CD4-positive, alpha-beta T cell (primary cell): ENCODE measurements around the gene EPG5. TPM values are rescaled to one million over a fixed set of nuclear protein-coding genes. Genes with fewer than 3 reads are reported as not detected.
A peak's percentile ranks its signal among the peaks of the same experiment; 100 is the strongest.

Experiments used
- ATAC-seq: fragments of 200-7000 bp; cut with Tn5 transposase; one replicate; pipeline ENCODE4 v1.10.0; 2022; ENCODE audit warnings: mild to moderate bottlenecking; ENCODE audit not compliant: poor library complexity
- CTCF ChIA-PET: fragments of 350-600 bp; sonication (Branson Sonifier 250); formaldehyde crosslinking; loops from one replicate; lab custom pipeline; 2021; ENCODE audit warnings: antibody characterized with exemption, inconsistent platforms; lab: Charles Lee
- POLR2A ChIA-PET: fragments of 350-600 bp; sonication (Branson Sonifier 250); formaldehyde crosslinking; loops from one replicate; lab custom pipeline; 2021; ENCODE audit warnings: antibody characterized with exemption, inconsistent platforms; lab: Charles Lee
- DNase-seq, 14 experiments: peaks; one replicate each; pipeline ENCODE4 v3.0.0-alpha.2; 2013 to 2020; ENCODE audit warnings: mixed read lengths in 2 of 14
- H3K27ac ChIP-seq, 2 donors: one replicate each; pipeline versions ENCODE4 v1.5.1 to v1.7.0; 2013; ENCODE audit warnings: low read length in 2 of 2, low read depth in 1 of 2, mild to moderate bottlenecking in 1 of 2
- H3K27me3 ChIP-seq, 2 experiments: 1 replicate in 1 of 2; 2 replicates in 1 of 2; pipeline versions ENCODE4 v1.6.1 to v1.7.0; 2013; ENCODE audit warnings: low read length in 2 of 2, control low read depth in 1 of 2, mild to moderate bottlenecking in 1 of 2, moderate library complexity in 1 of 2; ENCODE audit not compliant: insufficient read depth in 2 of 2, control insufficient read depth in 1 of 2
- H3K36me3 ChIP-seq: one replicate; pipeline ENCODE4 v1.6.1; 2013; ENCODE audit warnings: low read length, control low read depth; ENCODE audit not compliant: insufficient read depth
- H3K4me1 ChIP-seq: one replicate; pipeline ENCODE4 v1.6.1; 2013; ENCODE audit warnings: low read length, control low read depth; ENCODE audit not compliant: insufficient read depth
- H3K4me3 ChIP-seq: one replicate; pipeline ENCODE4 v1.5.1; 2013; ENCODE audit warnings: mild to moderate bottlenecking, low read length, moderate library complexity
- H3K9me3 ChIP-seq, 2 experiments: 1 replicate in 1 of 2; 2 replicates in 1 of 2; pipeline versions ENCODE4 v1.6.1 to v1.7.0; 2013; ENCODE audit warnings: low read length in 2 of 2, mild to moderate bottlenecking in 2 of 2, control low read depth in 1 of 2, moderate library complexity in 1 of 2; ENCODE audit not compliant: control insufficient read depth in 1 of 2, insufficient read depth in 1 of 2
- H3K27ac Mint-ChIP-seq: one replicate; pipeline ENCODE4 v1.8.0; 2020; ENCODE audit warnings: mixed read lengths
- H3K27me3 Mint-ChIP-seq: one replicate; pipeline ENCODE4 v1.8.0; 2021; ENCODE audit warnings: mixed read lengths
- H3K36me3 Mint-ChIP-seq: one replicate; pipeline ENCODE4 v1.8.0; 2021; ENCODE audit warnings: low read depth, mixed read lengths
- H3K4me1 Mint-ChIP-seq: one replicate; pipeline ENCODE4 v1.8.0; 2021; ENCODE audit warnings: low read depth, mixed read lengths
- H3K4me3 Mint-ChIP-seq: one replicate; pipeline ENCODE4 v1.8.0; 2020; ENCODE audit warnings: mild to moderate bottlenecking, mixed read lengths
- H3K9me3 Mint-ChIP-seq: one replicate; pipeline ENCODE4 v1.8.0; 2020; ENCODE audit warnings: mixed read lengths
- CTCF ChIP-seq: fragments of 200-600 bp; IDR thresholded peaks from one replicate; pipeline ENCODE4 v1.8.0; 2022; ENCODE audit warnings: antibody characterized with exemption, mild to moderate bottlenecking
- intact Hi-C, 2 experiments: fragments of 100-400 bp; cut with DNase I in 1 of 2; cut with micrococcal nuclease in 1 of 2; formaldehyde crosslinking; loops; one replicate each; pipeline versions ENCODE4 v1.15.1 to v1.9.0; 2023 to 2025; cut with DNase I, micrococcal nuclease
- total RNA-seq, 174 experiments: library from RNA in 2 of 174; stranded (reverse) in 2 of 174; gene quantifications; one replicate each; pipeline ENCODE4 v1.2.3 and lab custom pipeline; 2021 to 2026

Gene EPG5
- total RNA-seq, 2 experiments from 2014 or later = 25.3 to 26.9 TPM

GRCh38 chr18:46001074-46001473 is 33.9 kb upstream of the EPG5 start:
- Mint-ChIP-seq H3K36me3 (peaks cover 30% of the 10 kb centered on the region), H3K4me1 (peaks cover 40% of the 10 kb centered on the region), H3K4me3 (peak overlapping the region; percentile 43), H3K9me3 (peaks cover 14% of the 10 kb centered on the region), H3K27me3 (no peaks in the 10 kb centered on the region), H3K27ac (peak overlapping the region; percentile 50)
- Histone ChIP-seq H3K36me3 (no peaks in the 10 kb centered on the region), H3K4me3 (no peak overlapping the region), H3K4me1 (peaks cover 40% of the 10 kb centered on the region), H3K27ac (no peak overlapping the region), H3K9me3 (peaks cover 0 to 11% of the 10 kb centered on the region in 2 experiments), H3K27me3 (no peaks in the 10 kb centered on the region)
- POLR2A ChIA-PET = no interaction called here
- no peak for TF ChIP-seq CTCF
- ATAC-seq = no peak
- DNase-seq = peak in 1 of 14 experiments; percentile 15
- CTCF ChIA-PET = no interaction called here
- intact Hi-C loops = no loop called here

- CTCF ChIA-PET = interaction anchor here (1.1 kb wide), 1 partner anchor 70 kb away, joined by 4 read pairs; no protein-coding TSS in a partner anchor
- Histone ChIP-seq H3K9me3 (peaks cover 0 to 11% of the 10 kb centered on the region in 2 experiments), H3K4me1 (peaks cover 42% of the 10 kb centered on the region), H3K4me3 (no peak overlapping the region), H3K36me3 (no peaks in the 10 kb centered on the region), H3K27ac (peak overlapping the region in 1 of 2 donors; percentile 79), H3K27me3 (no peaks in the 10 kb centered on the region)
- POLR2A ChIA-PET = no interaction called here
- no peak for ATAC-seq
- H3K4me1 Mint-ChIP-seq = peaks cover 47% of the 10 kb centered on the region
- no peak for TF ChIP-seq CTCF
- H3K36me3 Mint-ChIP-seq = peaks cover 23% of the 10 kb centered on the region
- peak overlapping the region; percentile 93 for H3K27ac Mint-ChIP-seq
- H3K9me3 Mint-ChIP-seq = peaks cover 14% of the 10 kb centered on the region
- H3K4me3 Mint-ChIP-seq = no peak overlapping the region
- intact Hi-C loops = no loop called here
- no peak for DNase-seq
- no peaks in the 10 kb centered on the region for H3K27me3 Mint-ChIP-seq
Measured at GRCh38 chr18:45999536-45999935, 32.4 kb upstream of the EPG5 start.

- Histone ChIP-seq H3K9me3 (peaks cover 0 to 11% of the 10 kb centered on the region in 2 experiments), H3K27ac (peak overlapping the region; percentile 63 to 79), H3K4me3 (peak overlapping the region; percentile 38), H3K36me3 (no peaks in the 10 kb centered on the region), H3K4me1 (peaks cover 42% of the 10 kb centered on the region), H3K27me3 (no peaks in the 10 kb centered on the region)
- intact Hi-C loops = no loop called here
- TF ChIP-seq CTCF = no peak
- Mint-ChIP-seq H3K4me3 (peak overlapping the region; percentile 77), H3K9me3 (peaks cover 14% of the 10 kb centered on the region), H3K27me3 (no peaks in the 10 kb centered on the region), H3K4me1 (peaks cover 47% of the 10 kb centered on the region), H3K27ac (peak overlapping the region; percentile 93), H3K36me3 (peaks cover 29% of the 10 kb centered on the region)
- ChIA-PET POLR2A (interaction anchor here (0.6 to 3.0 kb wide), 9 partner anchors 9 to 75 kb away, joined by 3 to 15 read pairs (median 4); partner anchors contain the start of gene PSTPIP2), CTCF (interaction anchor here (2.4 kb wide), 1 partner anchor 76 kb away, joined by 5 read pairs; no protein-coding TSS in a partner anchor)
- peak; percentile 74 for ATAC-seq
- DNase-seq = peak in 9 of 14 experiments; percentile 4 to 62 (median 17)
Measured at GRCh38 chr18:45998244-45998643, 31.1 kb upstream of the EPG5 start.
